ENCODE data around the gene WSCD2.
A peak's percentile ranks its signal among the peaks of the same experiment; 100 is the strongest.

Gene WSCD2

GRCh38 chr12:108115123-108116121 lies 13.7 kb upstream of the WSCD2 start:
- H3K4me3 ChIP-seq (ENCODE audit: low read depth, low read length): no peak overlapping the region
- no peak for DNase-seq (ENCODE audit: low read depth)
- TF ChIP-seq CTCF (IDR thresholded peaks at IDR 0.05; ENCODE audit: control insufficient read depth, extremely low read depth, insufficient read depth): no peak

GRCh38 chr12:108116254-108116653 lies 12.8 kb upstream of the WSCD2 start:
- no peak overlapping the region for H3K4me3 ChIP-seq (ENCODE audit: low read depth, low read length)
- no peak for DNase-seq (ENCODE audit: low read depth)
- TF ChIP-seq CTCF (IDR thresholded peaks at IDR 0.05; ENCODE audit: control insufficient read depth, extremely low read depth, insufficient read depth): no peak

GRCh38 chr12:108116699-108117098 lies 12.4 kb upstream of the WSCD2 start:
- no peak for TF ChIP-seq CTCF (IDR thresholded peaks at IDR 0.05; ENCODE audit: control insufficient read depth, extremely low read depth, insufficient read depth)
- DNase-seq (ENCODE audit: low read depth): no peak
- H3K4me3 ChIP-seq (ENCODE audit: low read depth, low read length): no peak overlapping the region

GRCh38 chr12:108117163-108117849 lies 11.8 kb upstream of the WSCD2 start:
- no peak for TF ChIP-seq CTCF (IDR thresholded peaks at IDR 0.05; ENCODE audit: control insufficient read depth, extremely low read depth, insufficient read depth)
- no peak overlapping the region for H3K4me3 ChIP-seq (ENCODE audit: low read depth, low read length)
- no peak for DNase-seq (ENCODE audit: low read depth)

GRCh38 chr12:108117902-108118301 lies 11.2 kb upstream of the WSCD2 start:
- no peak overlapping the region for H3K4me3 ChIP-seq (ENCODE audit: low read depth, low read length)
- TF ChIP-seq CTCF (IDR thresholded peaks at IDR 0.05; ENCODE audit: control insufficient read depth, extremely low read depth, insufficient read depth): no peak
- DNase-seq (ENCODE audit: low read depth): no peak

GRCh38 chr12:108119126-108119973 lies 9.7 kb upstream of the WSCD2 start:
- no peak overlapping the region for H3K4me3 ChIP-seq (ENCODE audit: low read depth, low read length)
- no peak for TF ChIP-seq CTCF (IDR thresholded peaks at IDR 0.05; ENCODE audit: control insufficient read depth, extremely low read depth, insufficient read depth)
- peak; percentile 26 for DNase-seq (ENCODE audit: low read depth)

Data from LNCaP clone FGC (cell line).